ENCODE results near the gene PAX8. TPM values are rescaled to one million over a fixed set of nuclear protein-coding genes. Genes with fewer than 3 reads are reported as not detected.

The PAX8 gene
- total RNA-seq, 1 donor from 2014 or later, result 0.77 TPM

GRCh38 chr2:113200236-113200635, 78.5 kb downstream of the PAX8 start:
- Mint-ChIP-seq H3K27me3 (no peaks in the 10 kb centered on the region), H3K4me1 (peaks cover 37% of the 10 kb centered on the region), H3K36me3 (ENCODE audit: low read depth) (peaks cover 65% of the 10 kb centered on the region), H3K4me3 (no peak overlapping the region), H3K9me3 (no peaks in the 10 kb centered on the region), H3K27ac (peak overlapping the region; percentile 82)
- intact Hi-C loops (cut with micrococcal nuclease), result no loop called here
- no peak for DNase-seq

DNA sequence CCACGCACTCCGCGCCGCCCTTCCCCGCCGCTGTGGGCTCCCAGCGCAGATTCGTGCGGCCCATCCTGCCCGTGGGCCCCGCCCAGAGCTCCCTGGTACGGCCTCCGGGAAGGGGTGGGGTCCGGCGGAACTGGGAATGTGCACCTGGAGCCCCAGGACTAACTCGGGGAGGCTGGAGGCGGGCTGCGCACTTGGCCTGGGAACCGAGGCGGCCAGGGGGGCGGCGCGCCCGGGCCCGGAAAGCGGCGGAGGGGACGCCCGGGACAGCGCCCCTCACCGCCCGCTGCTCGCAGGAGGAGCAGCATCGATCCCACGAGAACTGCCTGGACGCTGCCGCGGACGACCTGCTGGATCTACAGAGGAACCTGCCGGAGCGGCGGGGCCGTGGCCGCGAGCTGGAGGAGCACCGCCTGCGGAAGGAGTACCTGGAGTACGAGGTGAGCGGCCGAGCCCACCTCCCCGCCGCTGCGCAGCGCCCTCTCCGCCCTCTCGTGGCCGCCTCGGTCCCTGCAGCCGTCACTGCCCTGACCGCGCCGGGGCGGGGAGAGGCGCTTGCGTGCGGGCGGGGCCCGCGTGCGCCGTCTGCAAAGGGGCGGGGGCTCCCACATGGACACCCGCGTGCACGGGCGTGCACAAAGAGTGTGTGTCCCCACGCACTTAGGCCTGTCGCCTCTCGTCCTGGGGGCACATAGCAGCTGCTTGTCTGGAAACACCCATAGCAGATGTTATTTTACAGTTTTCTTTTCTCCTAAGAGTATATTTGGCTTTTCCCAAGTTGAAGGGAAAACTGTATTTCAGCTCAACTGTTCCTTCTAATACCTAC, 79.7 kb downstream of the PAX8 start:
- Mint-ChIP-seq H3K4me1 (peaks cover 38% of the 10 kb centered on the region), H3K27me3 (no peaks in the 10 kb centered on the region), H3K4me3 (no peak overlapping the region), H3K9me3 (no peaks in the 10 kb centered on the region), H3K27ac (peak overlapping the region; percentile 82), H3K36me3 (ENCODE audit: low read depth) (peaks cover 76% of the 10 kb centered on the region)
- DNase-seq, result peak; percentile 94
- intact Hi-C loops (cut with micrococcal nuclease), result loop anchor here (1.0 to 5.0 kb wide), 4 partner anchors 18 to 114 kb away; no protein-coding TSS in a partner anchor

DNA sequence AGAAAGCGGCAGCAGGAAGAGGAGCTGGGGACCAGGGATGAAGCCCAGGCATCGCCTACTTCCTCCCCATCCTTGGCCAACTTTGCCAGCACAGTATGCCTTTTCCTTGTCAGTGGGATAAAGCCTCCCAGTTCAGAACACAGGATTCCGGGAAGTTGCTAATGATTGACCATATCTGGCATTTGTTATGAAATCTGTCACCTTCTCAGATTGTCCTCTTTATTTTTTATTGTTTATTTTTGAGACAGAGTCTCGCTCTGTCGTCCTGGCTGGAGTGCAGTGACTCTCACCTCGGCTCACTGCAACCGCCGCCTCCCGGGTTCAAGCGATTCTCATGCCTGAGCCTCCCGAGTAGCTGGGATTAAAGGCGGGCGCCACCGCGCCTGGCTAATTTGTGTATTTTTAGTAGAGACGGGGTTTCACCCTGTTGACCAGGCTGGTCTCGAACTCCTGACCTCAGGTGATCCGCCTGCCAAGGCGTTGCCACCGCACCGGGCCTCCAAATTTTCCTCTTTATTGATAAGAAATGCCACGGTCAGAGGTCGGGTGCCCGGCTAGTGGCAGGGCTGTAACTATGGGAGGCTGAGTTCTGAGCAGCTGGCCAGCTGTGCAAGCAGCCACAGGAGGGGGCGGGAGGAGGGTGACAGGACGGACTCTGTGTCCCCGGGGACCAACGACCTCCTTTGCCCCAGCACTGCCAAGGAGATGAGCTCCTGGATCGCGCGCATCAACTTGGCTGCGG, 80.5 kb downstream of the PAX8 start:
- Mint-ChIP-seq H3K4me3 (no peak overlapping the region), H3K27me3 (no peaks in the 10 kb centered on the region), H3K4me1 (peaks cover 40% of the 10 kb centered on the region), H3K27ac (no peak overlapping the region), H3K9me3 (no peaks in the 10 kb centered on the region), H3K36me3 (ENCODE audit: low read depth) (peaks cover 79% of the 10 kb centered on the region)
- intact Hi-C loops (cut with micrococcal nuclease), result loop anchor here (2.0 to 5.0 kb wide), 3 partner anchors 17 to 113 kb away; no protein-coding TSS in a partner anchor
- no peak for DNase-seq

DNA sequence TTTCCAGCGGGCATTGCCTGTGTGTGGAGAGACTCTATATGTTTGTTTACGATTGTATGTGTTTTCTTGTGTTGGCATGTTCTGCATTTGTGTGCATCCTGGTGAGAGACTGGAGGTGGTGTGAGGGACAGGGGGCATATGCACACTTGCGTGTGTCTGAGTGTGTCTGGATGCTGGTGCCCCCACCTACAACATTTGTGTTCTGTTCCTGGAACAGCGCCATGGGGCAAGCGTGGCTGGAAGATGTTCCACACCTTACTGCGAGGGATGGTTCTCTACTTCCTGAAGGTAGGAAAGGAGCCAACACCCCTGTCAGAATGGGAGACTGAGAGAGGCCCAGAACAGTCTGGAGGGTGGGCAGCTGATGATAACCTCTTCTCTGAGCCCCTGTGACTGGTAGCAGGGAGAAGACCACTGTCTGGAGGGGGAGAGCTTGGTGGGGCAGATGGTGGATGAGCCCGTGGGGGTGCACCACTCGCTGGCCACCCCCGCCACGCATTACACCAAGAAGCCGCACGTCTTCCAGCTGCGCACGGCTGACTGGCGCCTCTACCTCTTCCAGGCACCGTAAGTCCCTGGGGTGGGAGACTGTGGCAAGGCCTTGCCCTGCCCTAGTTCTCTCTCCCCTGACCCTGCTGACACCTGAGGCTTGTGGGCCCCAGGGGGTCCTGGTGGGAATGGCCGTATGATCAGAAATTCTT, 81.2 kb downstream of the PAX8 start:
- H3K4me1 Mint-ChIP-seq, result peaks cover 40% of the 10 kb centered on the region
- intact Hi-C loops (cut with micrococcal nuclease), result loop anchor here (2.0 to 5.0 kb wide), 3 partner anchors 17 to 113 kb away; no protein-coding TSS in a partner anchor
- peaks cover 79% of the 10 kb centered on the region for H3K36me3 Mint-ChIP-seq (ENCODE audit: low read depth)
- H3K27me3 Mint-ChIP-seq, result no peaks in the 10 kb centered on the region
- DNase-seq, result no peak
- H3K27ac Mint-ChIP-seq, result peak overlapping the region; percentile 74
- no peak overlapping the region for H3K4me3 Mint-ChIP-seq
- no peaks in the 10 kb centered on the region for H3K9me3 Mint-ChIP-seq

DNA sequence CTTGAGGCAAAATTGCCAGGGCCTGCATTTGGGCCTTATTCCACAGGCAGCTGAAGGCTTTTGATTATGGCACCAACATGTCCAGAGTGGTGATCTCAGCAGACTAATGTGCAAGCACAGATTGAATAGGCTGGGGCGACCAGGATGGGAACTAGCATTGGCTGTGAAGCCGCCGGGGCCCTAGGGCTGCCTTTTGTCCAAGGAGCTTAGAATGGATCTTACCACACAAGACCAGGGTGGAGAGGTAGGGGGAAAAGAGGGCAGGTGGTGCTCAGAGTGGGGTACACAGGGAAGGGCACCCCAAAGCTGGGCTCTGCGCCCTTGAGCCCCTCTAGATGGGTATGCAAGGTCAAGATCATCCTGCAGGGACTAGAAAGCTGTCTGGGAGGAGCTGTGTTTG, 81.9 kb downstream of the PAX8 start:
- Mint-ChIP-seq H3K27ac (peak overlapping the region; percentile 74), H3K4me1 (peaks cover 41% of the 10 kb centered on the region), H3K4me3 (no peak overlapping the region), H3K27me3 (no peaks in the 10 kb centered on the region), H3K9me3 (no peaks in the 10 kb centered on the region), H3K36me3 (ENCODE audit: low read depth) (peaks cover 80% of the 10 kb centered on the region)
- intact Hi-C loops (cut with micrococcal nuclease), result loop anchor here (5.0 kb wide), 1 partner anchor 35 kb away; no protein-coding TSS in a partner anchor
- DNase-seq, result no peak

DNA sequence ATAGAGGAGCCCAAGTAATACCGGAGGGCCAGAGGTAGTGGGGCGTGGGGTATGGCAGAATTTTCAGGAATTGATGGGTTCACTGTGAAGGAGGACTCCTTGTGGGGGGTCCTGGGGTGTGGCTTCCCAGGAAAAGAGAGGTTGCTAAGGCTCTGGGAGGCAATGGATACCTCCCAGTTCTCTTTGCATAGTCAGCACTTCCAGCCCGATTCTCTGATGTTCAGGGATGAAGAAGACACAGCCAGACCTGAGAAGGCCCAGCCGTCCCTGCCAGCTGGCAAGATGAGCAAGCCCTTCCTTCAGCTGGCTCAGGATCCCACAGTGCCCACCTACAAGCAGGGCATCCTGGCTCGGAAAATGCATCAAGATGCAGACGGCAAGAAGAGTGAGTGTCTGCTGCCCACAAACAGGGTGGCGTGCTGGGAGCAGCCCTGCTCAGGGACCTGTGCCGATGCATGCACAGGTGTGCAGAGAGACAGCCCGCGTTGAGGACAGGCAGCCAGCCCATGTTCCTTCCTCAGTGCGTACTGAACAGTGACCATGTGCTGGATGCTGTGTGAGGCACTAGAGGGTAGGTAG, 82.7 kb downstream of the PAX8 start:
- DNase-seq, result no peak
- intact Hi-C loops (cut with micrococcal nuclease), result loop anchor here (5.0 kb wide), 1 partner anchor 36 kb away; no protein-coding TSS in a partner anchor
- Mint-ChIP-seq H3K27ac (peak overlapping the region; percentile 74), H3K36me3 (ENCODE audit: low read depth) (peaks cover 76% of the 10 kb centered on the region), H3K9me3 (no peaks in the 10 kb centered on the region), H3K27me3 (no peaks in the 10 kb centered on the region), H3K4me3 (peak overlapping the region; percentile 1), H3K4me1 (peaks cover 41% of the 10 kb centered on the region)

DNA sequence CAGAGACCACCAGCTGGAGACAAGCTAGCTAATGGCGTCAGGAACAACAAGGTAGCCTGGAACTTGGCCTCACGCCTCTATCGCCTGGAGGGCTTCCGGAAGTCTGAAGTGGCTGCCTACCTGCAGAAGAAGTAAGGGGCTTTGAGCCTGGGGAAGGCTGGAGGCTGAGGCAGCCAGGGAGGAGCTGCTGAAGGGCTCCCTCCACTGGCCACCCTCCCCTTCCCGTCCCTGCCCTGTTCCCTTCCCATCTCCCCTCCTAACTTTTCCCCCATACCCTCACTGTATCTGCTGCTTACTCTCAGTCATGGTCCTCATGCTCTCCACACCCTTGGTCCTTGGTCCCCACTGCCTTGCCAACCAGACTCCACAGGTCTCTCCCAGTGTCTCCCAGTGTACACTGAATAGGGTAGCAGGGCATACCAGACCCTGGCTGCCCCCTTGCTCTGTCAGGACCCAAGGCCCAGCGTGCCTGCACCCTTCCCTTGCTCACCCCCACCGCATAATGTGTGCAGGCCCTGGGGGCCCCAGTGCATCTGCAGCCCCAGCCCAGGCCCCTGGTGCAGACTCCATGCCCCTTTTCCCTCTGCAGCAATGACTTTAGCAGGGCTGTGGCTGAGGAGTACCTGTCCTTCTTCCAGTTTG, 86.1 kb downstream of the PAX8 start:
- Mint-ChIP-seq H3K4me3 (no peak overlapping the region), H3K27ac (peak overlapping the region; percentile 4), H3K36me3 (ENCODE audit: low read depth) (peaks cover 73% of the 10 kb centered on the region)

DNA sequence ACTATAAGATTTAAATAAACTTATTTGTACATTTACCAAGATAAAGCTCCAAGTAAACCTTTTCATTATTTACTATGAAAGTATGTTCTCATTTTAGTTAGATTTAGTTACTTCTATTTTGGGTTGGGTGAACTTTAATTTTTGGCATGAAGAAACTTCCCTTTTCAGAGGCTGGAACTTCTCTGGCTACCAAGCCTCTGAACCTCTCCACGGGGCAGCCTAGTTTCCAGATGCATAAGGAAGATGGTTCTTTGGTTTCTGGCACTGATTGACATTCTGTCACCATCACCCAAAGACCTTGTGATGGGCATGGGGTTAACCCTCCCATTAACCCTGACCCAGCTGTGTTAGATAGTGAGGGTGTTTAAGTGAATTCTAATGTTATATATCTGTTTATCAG, 87.8 kb downstream of the PAX8 start:
- intact Hi-C loops (cut with micrococcal nuclease), result no loop called here
- H3K4me1 Mint-ChIP-seq, result peaks cover 49% of the 10 kb centered on the region

More for the DNA sequence above, 86.1 kb downstream of the PAX8 start:
- Mint-ChIP-seq H3K9me3 (no peaks in the 10 kb centered on the region), H3K4me1 (peaks cover 53% of the 10 kb centered on the region), H3K27me3 (no peaks in the 10 kb centered on the region)
- no peak for DNase-seq
- intact Hi-C loops (cut with micrococcal nuclease), result no loop called here

DNA sequence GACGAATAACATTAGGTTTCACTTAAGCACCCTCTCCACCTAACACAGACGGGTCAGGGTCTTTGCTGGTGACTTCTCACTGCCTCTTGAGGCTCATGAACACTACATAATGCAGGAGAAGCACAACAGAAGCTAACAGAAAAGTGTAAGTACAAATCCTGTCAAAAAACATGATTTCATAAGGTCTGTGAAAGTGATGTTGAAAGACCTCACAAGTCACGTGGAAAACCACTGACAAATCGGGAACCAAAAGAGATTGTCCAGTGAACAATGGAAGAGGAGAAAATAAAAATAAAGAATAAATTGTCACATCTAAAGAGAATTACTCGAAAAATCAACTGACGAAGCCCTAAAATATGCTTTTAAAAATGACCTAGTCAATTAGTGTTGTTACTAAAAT, 91.0 kb downstream of the PAX8 start:
- Mint-ChIP-seq H3K27ac (peak overlapping the region; percentile 57), H3K36me3 (ENCODE audit: low read depth) (peaks cover 62% of the 10 kb centered on the region), H3K4me3 (peak overlapping the region; percentile 10), H3K4me1 (peaks cover 46% of the 10 kb centered on the region), H3K9me3 (no peaks in the 10 kb centered on the region), H3K27me3 (no peaks in the 10 kb centered on the region)
- no peak for DNase-seq
- intact Hi-C loops (cut with micrococcal nuclease), result no loop called here

More for the DNA sequence above, 87.8 kb downstream of the PAX8 start:
- H3K9me3 Mint-ChIP-seq, result no peaks in the 10 kb centered on the region
- no peak overlapping the region for H3K27ac Mint-ChIP-seq
- no peak for DNase-seq
- no peak overlapping the region for H3K4me3 Mint-ChIP-seq
- peaks cover 69% of the 10 kb centered on the region for H3K36me3 Mint-ChIP-seq (ENCODE audit: low read depth)
- no peaks in the 10 kb centered on the region for H3K27me3 Mint-ChIP-seq

DNA sequence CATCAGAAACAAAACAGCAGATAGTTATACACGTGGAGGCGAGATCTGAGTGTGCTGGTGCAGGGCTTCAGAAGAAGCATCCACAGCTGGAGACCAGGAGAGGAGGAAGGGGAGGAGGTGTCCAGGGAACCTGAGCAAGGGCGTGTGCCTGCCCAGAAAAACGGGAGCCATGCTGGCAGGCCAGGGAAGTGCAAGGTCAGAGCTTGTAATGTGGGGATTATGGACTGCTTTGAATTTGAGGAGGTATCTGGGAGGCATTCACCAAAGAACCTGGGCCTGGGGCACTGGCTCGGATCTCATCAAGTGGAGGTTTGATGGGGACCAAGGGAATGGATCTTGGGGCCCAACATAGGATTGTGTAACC, 92.3 kb downstream of the PAX8 start:
- H3K36me3 Mint-ChIP-seq (ENCODE audit: low read depth), result peaks cover 65% of the 10 kb centered on the region
- intact Hi-C loops (cut with micrococcal nuclease), result no loop called here

DNA sequence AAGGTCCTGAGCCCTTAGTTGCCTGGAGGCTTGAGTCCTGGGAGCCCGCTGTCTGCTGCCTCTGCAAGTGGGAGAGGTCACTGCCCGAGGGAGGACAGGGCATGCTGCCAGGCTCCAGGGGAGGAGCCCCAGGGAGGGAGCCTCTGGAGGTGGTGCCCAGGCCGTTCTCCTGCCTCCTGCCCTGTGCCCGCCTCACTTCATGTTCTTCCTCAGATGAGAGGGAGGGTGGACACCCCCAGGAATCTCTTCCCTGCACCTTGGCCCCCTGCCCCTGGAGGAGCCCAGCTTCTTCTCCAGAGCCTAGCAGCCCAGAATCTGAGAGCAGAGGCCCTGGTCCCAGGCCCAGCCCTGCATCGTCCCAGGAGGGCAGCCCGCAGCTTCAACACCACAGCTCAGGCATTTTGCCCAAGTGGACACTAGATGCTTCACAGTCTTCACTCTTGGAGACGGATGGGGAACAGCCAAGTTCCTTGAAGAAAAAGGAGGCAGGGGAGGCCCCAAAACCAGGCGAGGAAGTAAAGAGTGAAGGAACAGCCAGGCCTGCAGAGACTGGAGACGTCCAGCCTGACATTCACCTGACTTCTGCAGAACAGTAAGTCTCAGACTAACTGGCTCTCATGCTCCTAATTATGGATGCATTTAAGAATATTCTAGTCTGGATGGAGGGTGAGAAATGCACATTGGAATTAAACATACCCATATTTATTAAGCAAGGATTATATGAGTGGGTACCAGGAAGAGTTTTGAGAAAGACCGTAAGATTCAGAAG, 92.9 kb downstream of the PAX8 start:
- peak overlapping the region; percentile 67 for H3K27ac Mint-ChIP-seq
- intact Hi-C loops (cut with micrococcal nuclease), result no loop called here
- peaks cover 65% of the 10 kb centered on the region for H3K36me3 Mint-ChIP-seq (ENCODE audit: low read depth)
- H3K4me1 Mint-ChIP-seq, result peaks cover 58% of the 10 kb centered on the region
- peak overlapping the region; percentile 23 for H3K4me3 Mint-ChIP-seq
- no peaks in the 10 kb centered on the region for H3K27me3 Mint-ChIP-seq
- H3K9me3 Mint-ChIP-seq, result no peaks in the 10 kb centered on the region
- no peak for DNase-seq

More for the DNA sequence above, 92.3 kb downstream of the PAX8 start:
- Mint-ChIP-seq H3K4me1 (peaks cover 52% of the 10 kb centered on the region), H3K27ac (peak overlapping the region; percentile 67), H3K27me3 (no peaks in the 10 kb centered on the region), H3K4me3 (no peak overlapping the region), H3K9me3 (no peaks in the 10 kb centered on the region)
- DNase-seq, result no peak

- Mint-ChIP-seq H3K36me3 (ENCODE audit: low read depth) (peaks cover 66% of the 10 kb centered on the region), H3K4me3 (peak overlapping the region; percentile 68), H3K9me3 (no peaks in the 10 kb centered on the region), H3K27ac (peak overlapping the region; percentile 87), H3K27me3 (no peaks in the 10 kb centered on the region), H3K4me1 (peaks cover 63% of the 10 kb centered on the region)
- intact Hi-C loops (cut with micrococcal nuclease), result no loop called here
- no peak for DNase-seq
These were observed 94.0 kb downstream of the PAX8 start for GRCh38 chr2:113184531-113185230.

Data from activated CD4-positive, alpha-beta T cell treated with anti-CD3 and anti-CD28 coated beads, Interleukin-2, amount 10 ng/mL, durations not matched to agents 24 days and 14 days (primary cell).